RWPE2 (cell line): ENCODE results near the gene INF2.

Experiments
- ATAC-seq: fragments of 200-7000 bp; cut with Tn5 transposase; 3 replicates; pipeline ENCODE4 v1.9.1; 2021; ENCODE audit warnings: low read depth
- DNase-seq: peaks from one replicate; pipeline ENCODE4 v3.0.0-alpha.2; 2020; ENCODE audit warnings: low spot score
- H3K27ac ChIP-seq: fragments of 450-650 bp; 2 replicates; pipeline ENCODE4 v1.5.1; 2017; ENCODE audit warnings: mild to moderate bottlenecking; ENCODE audit not compliant: poor library complexity, severe bottlenecking
- H3K27me3 ChIP-seq: fragments of 250-450 bp; sonication (Bioruptor Pico); 2 replicates; pipeline ENCODE4 v1.5.1; 2021; ENCODE audit warnings: mild to moderate bottlenecking, moderate library complexity; ENCODE audit not compliant: insufficient read depth, poor library complexity, severe bottlenecking
- H3K36me3 ChIP-seq: fragments of 250-450 bp; sonication (Bioruptor Pico); 2 replicates; pipeline ENCODE4 v1.5.1; 2020; ENCODE audit warnings: low read depth, mild to moderate bottlenecking, moderate library complexity
- H3K4me1 ChIP-seq: fragments of 250-450 bp; sonication (Bioruptor Pico); 2 replicates; pipeline ENCODE4 v1.5.1; 2021; ENCODE audit warnings: mild to moderate bottlenecking, moderate library complexity; ENCODE audit not compliant: insufficient read depth, poor library complexity, severe bottlenecking
- H3K4me3 ChIP-seq: fragments of 250-450 bp; sonication (Bioruptor Pico); 2 replicates; pipeline ENCODE4 v1.5.1; 2021; ENCODE audit warnings: mild to moderate bottlenecking, moderate library complexity; ENCODE audit not compliant: severe bottlenecking
- H3K9me3 ChIP-seq: fragments of 250-450 bp; sonication (Bioruptor Pico); 2 replicates; pipeline ENCODE4 v1.5.1; 2021; ENCODE audit warnings: mild to moderate bottlenecking, moderate library complexity; ENCODE audit not compliant: severe bottlenecking
- TF ChIP-seq, protein P1 (sequence below): fragments of 450-650 bp; IDR thresholded peaks from one replicate; pipeline ENCODE4 v1.5.1; 2017; ENCODE audit warnings: mild to moderate bottlenecking, moderate library complexity; ENCODE audit not compliant: poor library complexity, severe bottlenecking

INF2 gene

DNA sequence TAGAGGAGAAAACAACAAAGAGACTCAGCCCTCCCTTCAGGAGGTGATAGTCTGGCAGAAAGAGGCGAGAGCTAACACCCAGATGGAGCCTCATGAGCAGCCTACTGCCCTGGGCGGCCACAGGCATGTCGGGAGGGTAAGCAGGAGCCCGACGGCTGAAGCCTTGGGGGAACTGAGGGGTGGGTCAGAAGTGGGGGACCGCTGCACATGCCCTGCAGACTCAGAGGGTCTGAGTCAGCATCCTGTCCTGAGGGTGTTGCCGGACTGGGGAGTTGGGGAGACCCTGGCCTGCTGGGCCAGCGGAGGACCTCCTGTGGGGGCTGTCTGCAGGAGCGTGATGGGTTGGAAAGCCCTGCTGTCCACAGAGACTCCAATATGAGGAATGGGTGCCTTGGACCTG lies 15.9 kb upstream of the INF2 start:
- peaks cover 11% of the 10 kb centered on the region for H3K4me1 ChIP-seq
- ATAC-seq (no peak), DNase-seq (peak; percentile 57)
- no peak overlapping the region for H3K27ac ChIP-seq
- no peaks in the 10 kb centered on the region for H3K36me3 ChIP-seq
- TF ChIP-seq, protein P1, sequence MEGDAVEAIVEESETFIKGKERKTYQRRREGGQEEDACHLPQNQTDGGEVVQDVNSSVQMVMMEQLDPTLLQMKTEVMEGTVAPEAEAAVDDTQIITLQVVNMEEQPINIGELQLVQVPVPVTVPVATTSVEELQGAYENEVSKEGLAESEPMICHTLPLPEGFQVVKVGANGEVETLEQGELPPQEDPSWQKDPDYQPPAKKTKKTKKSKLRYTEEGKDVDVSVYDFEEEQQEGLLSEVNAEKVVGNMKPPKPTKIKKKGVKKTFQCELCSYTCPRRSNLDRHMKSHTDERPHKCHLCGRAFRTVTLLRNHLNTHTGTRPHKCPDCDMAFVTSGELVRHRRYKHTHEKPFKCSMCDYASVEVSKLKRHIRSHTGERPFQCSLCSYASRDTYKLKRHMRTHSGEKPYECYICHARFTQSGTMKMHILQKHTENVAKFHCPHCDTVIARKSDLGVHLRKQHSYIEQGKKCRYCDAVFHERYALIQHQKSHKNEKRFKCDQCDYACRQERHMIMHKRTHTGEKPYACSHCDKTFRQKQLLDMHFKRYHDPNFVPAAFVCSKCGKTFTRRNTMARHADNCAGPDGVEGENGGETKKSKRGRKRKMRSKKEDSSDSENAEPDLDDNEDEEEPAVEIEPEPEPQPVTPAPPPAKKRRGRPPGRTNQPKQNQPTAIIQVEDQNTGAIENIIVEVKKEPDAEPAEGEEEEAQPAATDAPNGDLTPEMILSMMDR: no peak
- no peaks in the 10 kb centered on the region for H3K9me3 ChIP-seq
- H3K4me3 ChIP-seq: no peak overlapping the region
- H3K27me3 ChIP-seq: no peaks in the 10 kb centered on the region

DNA sequence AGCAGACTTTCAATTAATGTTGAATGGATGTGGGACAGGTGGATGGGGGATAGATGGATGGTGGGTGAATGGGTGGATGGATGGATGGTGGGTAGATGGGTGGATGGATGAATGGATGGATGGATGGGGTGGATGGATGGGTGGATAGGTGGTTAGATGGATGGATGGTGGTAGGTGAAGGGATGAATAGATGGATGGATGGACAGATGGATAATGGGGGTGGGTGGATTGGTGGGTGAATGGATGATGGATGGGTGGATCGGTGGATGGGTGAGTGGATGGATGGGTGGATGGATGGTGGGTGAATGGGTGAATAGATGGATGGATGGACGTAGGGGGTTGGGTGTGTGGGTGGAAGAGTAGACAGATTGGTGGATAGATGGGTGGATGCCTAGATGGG lies 14.0 kb upstream of the INF2 start:
- peaks cover 18% of the 10 kb centered on the region for H3K4me1 ChIP-seq
- TF ChIP-seq, protein P1: no peak
- H3K4me3 ChIP-seq: no peak overlapping the region
- ATAC-seq (no peak), DNase-seq (no peak)
- H3K9me3 ChIP-seq: no peaks in the 10 kb centered on the region
- H3K27ac ChIP-seq: no peak overlapping the region
- H3K36me3 ChIP-seq: no peaks in the 10 kb centered on the region
- no peaks in the 10 kb centered on the region for H3K27me3 ChIP-seq

DNA sequence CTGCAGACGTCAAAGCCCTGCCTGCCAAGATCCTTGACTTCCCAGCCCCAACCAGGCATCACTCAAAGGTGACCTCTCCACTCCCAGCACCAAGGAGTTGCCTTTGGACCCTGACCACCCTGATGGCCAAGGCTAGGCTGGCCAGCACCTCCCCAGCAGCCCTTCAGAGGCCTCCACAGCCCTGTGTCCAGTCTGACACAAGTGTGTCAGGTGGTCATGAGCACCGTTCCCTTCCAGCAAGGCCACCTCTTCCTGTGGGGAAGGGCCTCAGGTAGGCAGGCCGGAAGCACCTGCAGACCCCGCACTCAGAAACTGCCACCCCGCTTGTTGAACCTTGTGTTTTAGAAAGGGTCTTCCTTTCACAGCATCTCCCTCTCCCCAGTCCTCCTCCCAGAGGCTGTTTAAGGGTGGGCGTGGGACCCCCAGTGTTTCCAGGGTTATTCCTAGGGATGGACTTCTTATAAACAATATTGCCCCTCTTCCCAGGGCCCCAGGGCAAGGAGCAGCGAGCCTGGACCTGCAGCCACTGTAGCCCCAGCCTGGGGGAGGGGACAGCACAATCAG lies 13.2 kb upstream of the INF2 start:
- Histone ChIP-seq H3K9me3 (no peaks in the 10 kb centered on the region), H3K4me3 (no peak overlapping the region), H3K36me3 (no peaks in the 10 kb centered on the region), H3K4me1 (peaks cover 26% of the 10 kb centered on the region), H3K27ac (no peak overlapping the region), H3K27me3 (no peaks in the 10 kb centered on the region)
- no peak for ATAC-seq
- TF ChIP-seq, protein P1: no peak
- DNase-seq: no peak

DNA sequence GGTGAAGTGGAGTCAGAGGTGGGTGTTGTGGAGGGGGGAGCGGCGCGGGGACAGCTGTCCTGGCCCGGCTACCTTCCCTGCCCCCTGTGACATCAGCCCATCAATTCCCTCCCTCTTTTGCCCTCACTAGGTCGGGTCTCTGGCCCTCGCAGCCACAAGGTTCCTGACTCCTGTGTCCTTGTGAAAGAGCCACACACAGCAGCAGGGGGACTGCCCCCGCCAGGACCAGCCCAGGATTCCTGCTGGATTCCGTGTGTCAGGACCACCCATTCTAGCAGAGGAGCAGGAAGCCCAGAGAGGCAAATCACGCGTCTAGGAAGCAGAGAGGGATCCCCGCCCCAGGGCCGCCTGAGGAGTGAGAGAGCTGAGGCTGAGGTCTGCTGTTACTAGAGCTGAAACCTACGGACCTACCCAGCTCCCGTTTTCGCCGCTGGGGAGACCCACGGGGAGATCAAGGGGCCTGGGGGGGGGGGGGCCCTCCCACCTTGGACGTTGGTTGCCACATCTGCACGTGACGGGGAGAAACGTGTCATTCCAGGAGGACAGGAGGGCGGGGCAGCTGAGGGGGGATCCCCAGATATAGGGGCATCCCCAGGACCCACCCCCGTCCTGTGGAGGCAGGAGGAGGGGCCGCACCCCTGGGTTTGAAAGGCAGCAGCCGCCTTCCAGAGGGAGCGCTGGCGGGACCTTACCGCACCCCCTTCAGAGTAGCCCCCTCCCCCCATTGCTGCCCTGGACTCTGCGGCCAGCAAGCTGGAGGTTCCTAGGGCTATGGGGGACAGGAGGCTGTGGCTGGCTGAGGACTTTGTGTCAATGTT lies 12.5 kb upstream of the INF2 start:
- Histone ChIP-seq H3K9me3 (no peaks in the 10 kb centered on the region), H3K36me3 (no peaks in the 10 kb centered on the region), H3K4me3 (no peak overlapping the region), H3K27me3 (no peaks in the 10 kb centered on the region), H3K27ac (peak overlapping the region; percentile 97), H3K4me1 (peaks cover 33% of the 10 kb centered on the region)
- ATAC-seq (no peak), DNase-seq (no peak)
- TF ChIP-seq, protein P1: no peak
